Epithelial cell of proximal tubule (primary cell): ENCODE data around the gene SLC38A4. TPM values are rescaled to one million over a fixed set of nuclear protein-coding genes. Genes with fewer than 3 reads are reported as not detected.

Experiments used
- DNase-seq: peaks from one replicate; pipeline ENCODE4 v3.0.0-alpha.2; 2011; ENCODE audit warnings: low read depth
- H3K4me3 ChIP-seq: 2 replicates; pipeline ENCODE4 v1.5.1; 2011; ENCODE audit warnings: low read depth, mild to moderate bottlenecking, low read length
- CTCF ChIP-seq: conservative IDR thresholded peaks from 2 replicates; pipeline ENCODE4 v1.5.1; 2012; ENCODE audit warnings: low read depth, mild to moderate bottlenecking, low read length
- total RNA-seq: library from RNA; depleted of rRNA; stranded (reverse); fragments of >200 nt; gene quantifications from 2 replicates; pipeline ENCODE4 v1.2.3, GENCODE V29; 2015

SLC38A4 gene
- total RNA-seq, 1 donor from 2014 or later, result not detected

DNA sequence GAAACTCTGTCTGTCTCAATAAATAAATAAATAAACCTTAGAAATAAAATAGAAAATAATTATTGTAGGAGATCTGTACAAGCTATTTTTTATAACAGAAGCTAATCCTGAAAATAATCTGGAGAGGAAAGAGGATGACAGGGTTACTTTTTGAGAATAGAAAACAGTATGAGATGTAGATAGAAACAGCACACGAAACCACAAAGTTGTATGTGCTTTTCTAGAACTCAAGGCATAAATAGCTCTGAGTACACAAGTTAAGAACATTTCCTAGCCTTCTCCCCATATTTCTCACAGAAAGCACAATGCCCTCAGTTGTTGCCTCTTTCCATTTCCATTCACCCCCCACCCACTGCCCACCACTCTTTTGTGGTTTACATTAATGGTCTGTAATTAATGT lies 35.7 kb downstream of the SLC38A4 start:
- no peak for TF ChIP-seq CTCF
- no peak for DNase-seq
- H3K4me3 ChIP-seq, result no peak overlapping the region

DNA sequence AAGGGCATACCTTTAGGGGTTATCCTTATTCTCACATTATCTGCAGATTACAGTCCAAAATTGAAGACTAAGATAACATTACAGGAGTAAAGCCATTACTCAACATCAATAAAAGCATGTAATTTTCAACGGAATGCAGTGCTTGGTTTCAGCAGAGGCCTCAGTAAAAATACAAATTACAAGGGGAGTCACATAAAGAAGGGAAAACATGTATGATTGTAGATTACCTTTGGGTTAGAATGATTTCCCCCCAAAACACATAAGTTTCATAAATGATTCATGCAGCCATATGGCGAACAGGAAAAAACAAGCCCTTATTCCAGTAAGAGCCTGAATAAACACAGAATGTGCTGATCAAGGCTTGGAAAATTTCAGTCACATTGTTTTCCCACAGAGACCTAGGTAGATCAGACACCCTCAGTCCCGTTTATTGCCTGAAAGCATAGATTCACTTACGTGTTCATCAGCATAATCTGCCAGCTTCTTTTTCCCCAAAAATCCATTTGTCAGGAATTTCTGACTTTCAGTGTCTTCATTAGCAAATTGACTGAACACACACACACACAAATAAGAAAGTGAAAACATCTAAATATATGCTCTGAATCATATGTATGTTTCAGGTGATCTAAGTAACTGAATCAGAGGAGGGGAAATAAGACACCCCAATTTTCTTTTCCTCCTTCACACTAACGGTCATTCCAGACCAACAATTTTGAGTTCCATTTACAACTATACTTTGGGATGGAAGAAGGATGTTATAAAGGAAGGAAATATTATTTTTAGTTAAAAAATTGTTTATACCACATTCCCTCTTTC lies 37.5 kb downstream of the SLC38A4 start:
- H3K4me3 ChIP-seq, result no peak overlapping the region
- DNase-seq, result no peak
- TF ChIP-seq CTCF, result no peak

DNA sequence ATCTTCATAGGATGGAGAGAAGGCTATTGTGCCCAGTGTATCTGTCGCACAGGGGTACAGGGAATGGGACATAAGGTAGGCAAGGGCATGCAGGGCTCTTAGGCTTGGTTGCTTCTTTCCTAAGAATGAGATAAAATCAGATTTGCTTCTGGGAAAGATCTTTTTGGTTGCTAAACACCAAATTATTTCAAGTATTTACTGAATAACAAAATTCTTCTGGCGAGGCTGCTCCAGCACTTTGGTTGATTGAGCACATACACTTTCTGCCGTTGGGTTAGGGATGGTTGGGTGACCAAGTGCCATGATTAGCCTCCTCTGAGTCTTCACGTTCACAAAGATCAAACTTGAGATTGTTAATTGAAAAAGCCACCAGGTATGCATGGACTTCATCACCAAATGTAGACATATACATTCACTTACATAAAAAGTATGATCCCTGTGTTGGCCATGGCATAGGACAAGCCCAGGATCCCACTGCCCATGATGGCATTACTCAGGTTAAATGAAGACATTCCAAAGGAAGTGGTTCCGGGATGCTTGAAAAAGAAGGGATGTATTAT lies 38.2 kb downstream of the SLC38A4 start:
- H3K4me3 ChIP-seq, result no peak overlapping the region
- DNase-seq, result no peak
- no peak for TF ChIP-seq CTCF

DNA sequence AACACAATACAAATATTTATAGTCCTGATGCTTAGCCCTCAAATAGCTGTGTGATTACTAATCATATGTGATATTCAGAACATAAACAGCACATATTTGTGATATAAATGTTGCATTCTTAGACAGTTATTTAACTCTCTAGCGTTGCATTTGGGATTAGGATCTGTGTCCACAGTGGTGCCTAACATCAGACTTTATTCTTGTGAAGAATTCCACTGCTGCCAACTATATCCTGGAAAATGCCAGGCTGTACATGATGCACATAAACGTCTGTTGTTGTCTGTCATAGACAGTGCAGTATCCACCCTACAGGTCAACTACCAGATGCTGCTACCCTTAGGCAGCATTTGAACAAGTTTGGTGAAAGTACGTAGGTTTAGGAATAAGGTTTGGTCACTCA lies 39.0 kb downstream of the SLC38A4 start:
- no peak for TF ChIP-seq CTCF
- H3K4me3 ChIP-seq, result no peak overlapping the region
- DNase-seq, result no peak

DNA sequence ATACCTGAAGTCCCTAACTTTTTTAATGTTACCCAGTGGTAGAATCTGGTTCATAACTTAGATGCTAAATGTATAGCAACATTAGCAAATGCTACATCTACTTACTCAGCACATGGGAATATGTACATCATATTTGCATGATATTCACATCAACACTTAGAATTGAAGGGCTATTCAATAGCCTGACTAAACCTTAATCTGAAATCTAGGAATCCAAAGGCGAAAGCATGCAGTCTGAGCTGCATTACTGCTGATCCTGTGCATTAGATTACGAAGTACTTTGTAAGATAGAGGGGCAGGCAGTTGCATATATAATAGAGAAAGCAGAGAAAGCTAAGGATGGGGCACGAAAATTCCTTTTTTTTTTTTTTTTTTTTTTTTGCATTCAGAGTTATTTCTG lies 40.4 kb downstream of the SLC38A4 start:
- TF ChIP-seq CTCF, result no peak
- H3K4me3 ChIP-seq, result no peak overlapping the region
- no peak for DNase-seq

- no peak overlapping the region for H3K4me3 ChIP-seq
- no peak for TF ChIP-seq CTCF
- no peak for DNase-seq
These were observed 41.9 kb downstream of the SLC38A4 start for GRCh38 chr12:46783871-46784270.

GRCh38 chr12:46779879-46780278 lies 45.9 kb downstream of the SLC38A4 start:
- H3K4me3 ChIP-seq, result no peak overlapping the region
- no peak for TF ChIP-seq CTCF
- DNase-seq, result no peak
